ENCODE measurements around the gene ARID1A.

ARID1A gene

GRCh38 chr1:26779098-26779668, 83.4 kb downstream of the ARID1A start:
- Histone ChIP-seq H3K27ac (ENCODE audit: low read depth, low read length, poor library complexity, severe bottlenecking) (no peak overlapping the region), H4K20me1 (ENCODE audit: insufficient read depth, low read length) (no peaks in the 10 kb centered on the region), H3K9me2 (ENCODE audit: low read depth, low read length) (no peaks in the 10 kb centered on the region), H3K9me3 (ENCODE audit: low read length) (no peaks in the 10 kb centered on the region), H3K36me3 (ENCODE audit: insufficient read depth, low read length) (peaks cover 96% of the 10 kb centered on the region), H2AFZ (ENCODE audit: low read length) (no peak overlapping the region), H3K4me2 (ENCODE audit: low read length) (no peak overlapping the region), H3K27me3 (ENCODE audit: insufficient read depth, low read length) (no peaks in the 10 kb centered on the region), H3F3A (ENCODE audit: insufficient read depth, low read length) (peaks cover 8% of the 10 kb centered on the region; the same call in 1 of the 2 replicates), H3K4me1 (ENCODE audit: insufficient read depth, low read length, severe bottlenecking) (peaks cover 14% of the 10 kb centered on the region), H3K4me3 (ENCODE audit: low read depth, low read length, poor library complexity, severe bottlenecking) (no peak overlapping the region), H3K9ac (ENCODE audit: low read length) (no peak overlapping the region), H3K79me2 (ENCODE audit: insufficient read depth, low read length) (no peaks in the 10 kb centered on the region)
- no peak for TF ChIP-seq CTCF (IDR thresholded peaks at IDR 0.05; ENCODE audit: low read length)
- no peak for TF ChIP-seq EZH2 (IDR thresholded peaks at IDR 0.05; ENCODE audit: borderline replicate concordance, low read length)

- Histone ChIP-seq H3K27ac (ENCODE audit: low read depth, low read length, poor library complexity, severe bottlenecking) (no peak overlapping the region), H3K79me2 (ENCODE audit: insufficient read depth, low read length) (no peaks in the 10 kb centered on the region), H3K36me3 (ENCODE audit: insufficient read depth, low read length) (peaks cover 83% of the 10 kb centered on the region), H4K20me1 (ENCODE audit: insufficient read depth, low read length) (no peaks in the 10 kb centered on the region), H2AFZ (ENCODE audit: low read length) (no peak overlapping the region), H3K9me2 (ENCODE audit: low read depth, low read length) (no peaks in the 10 kb centered on the region), H3K4me1 (ENCODE audit: insufficient read depth, low read length, severe bottlenecking) (peaks cover 24% of the 10 kb centered on the region), H3F3A (ENCODE audit: insufficient read depth, low read length) (peaks cover 8% of the 10 kb centered on the region; the same call in 1 of the 2 replicates), H3K4me3 (ENCODE audit: low read depth, low read length, poor library complexity, severe bottlenecking) (no peak overlapping the region), H3K9ac (ENCODE audit: low read length) (no peak overlapping the region), H3K4me2 (ENCODE audit: low read length) (no peak overlapping the region), H3K27me3 (ENCODE audit: insufficient read depth, low read length) (no peaks in the 10 kb centered on the region), H3K9me3 (ENCODE audit: low read length) (no peaks in the 10 kb centered on the region)
- no peak for TF ChIP-seq EZH2 (IDR thresholded peaks at IDR 0.05; ENCODE audit: borderline replicate concordance, low read length)
Measured at GRCh38 chr1:26780344-26780957, 84.6 kb downstream of the ARID1A start.

GRCh38 chr1:26781206-26781825, 85.5 kb downstream of the ARID1A start:
- H3K36me3 ChIP-seq (ENCODE audit: insufficient read depth, low read length): peaks cover 75% of the 10 kb centered on the region
- H3K9me2 ChIP-seq (ENCODE audit: low read depth, low read length): no peaks in the 10 kb centered on the region
- no peak overlapping the region for H2AFZ ChIP-seq (ENCODE audit: low read length)
- TF ChIP-seq CTCF (IDR thresholded peaks at IDR 0.05; ENCODE audit: low read length) (no peak), EZH2 (IDR thresholded peaks at IDR 0.05; ENCODE audit: borderline replicate concordance, low read length) (no peak)
- no peak overlapping the region for H3K4me2 ChIP-seq (ENCODE audit: low read length)
- H3K27me3 ChIP-seq (ENCODE audit: insufficient read depth, low read length): no peaks in the 10 kb centered on the region
- H3K4me1 ChIP-seq (ENCODE audit: insufficient read depth, low read length, severe bottlenecking): peaks cover 33% of the 10 kb centered on the region
- no peak overlapping the region for H3K27ac ChIP-seq (ENCODE audit: low read depth, low read length, poor library complexity, severe bottlenecking)
- peaks cover 8% of the 10 kb centered on the region; the same call in 1 of the 2 replicates for H3F3A ChIP-seq (ENCODE audit: insufficient read depth, low read length)
- no peak overlapping the region for H3K4me3 ChIP-seq (ENCODE audit: low read depth, low read length, poor library complexity, severe bottlenecking)
- H3K79me2 ChIP-seq (ENCODE audit: insufficient read depth, low read length): no peaks in the 10 kb centered on the region
- no peak overlapping the region for H3K9ac ChIP-seq (ENCODE audit: low read length)
- no peaks in the 10 kb centered on the region for H4K20me1 ChIP-seq (ENCODE audit: insufficient read depth, low read length)
- H3K9me3 ChIP-seq (ENCODE audit: low read length): no peaks in the 10 kb centered on the region

All from OCI-LY1 (cell line).